Measurements from ENCODE around the gene MGAT5. TPM values are rescaled to one million over a fixed set of nuclear protein-coding genes. Genes with fewer than 3 reads are reported as not detected.

Gene MGAT5
- total RNA-seq, 6 donors from 2014 or later, result 25.3 to 65.5 (median 41.3) TPM

GRCh38 chr2:134346141-134346540 is 92.3 kb downstream of the MGAT5 start:
- Histone ChIP-seq H3K27me3 (no peaks in the 10 kb centered on the region), H3K4me3 (no peak overlapping the region), H3K36me3 (peaks cover 0 to 15% (median 0%) of the 10 kb centered on the region in 4 donors), H3K9me3 (no peaks in the 10 kb centered on the region), H3K4me1 (peaks cover 0 to 3% (median 0%) of the 10 kb centered on the region in 4 donors), H3K27ac (no peak overlapping the region)
- TF ChIP-seq CTCF (IDR thresholded peaks at IDR 0.05) (no peak), POLR2A (IDR thresholded peaks at IDR 0.05) (no peak), EP300 (IDR thresholded peaks at IDR 0.05) (no peak), POLR2AphosphoS5 (IDR thresholded peaks at IDR 0.05) (no peak)
- WGBS, 2 donors, result 84 to 98% methylated on average over 4 of the region's 4 CpGs
- no peak for DNase-seq
- no peak for ATAC-seq (ENCODE audit: low FRiP score in 2 of 2)

GRCh38 chr2:134347756-134348155 is 93.9 kb downstream of the MGAT5 start:
- no peak for TF ChIP-seq POLR2A (IDR thresholded peaks at IDR 0.05)
- WGBS, 2 donors, result 47 to 70% methylated on average over 3 of the region's 3 CpGs
- Histone ChIP-seq H3K27ac (no peak overlapping the region), H3K9me3 (no peaks in the 10 kb centered on the region), H3K27me3 (no peaks in the 10 kb centered on the region), H3K4me1 (no peaks in the 10 kb centered on the region), H3K4me3 (no peak overlapping the region), H3K36me3 (peaks cover 0 to 20% (median 0%) of the 10 kb centered on the region in 4 donors)
- DNase-seq (no peak), ATAC-seq (ENCODE audit: low FRiP score in 2 of 2) (no peak)

- H3K4me1 ChIP-seq, result no peaks in the 10 kb centered on the region
- H3K4me3 ChIP-seq, result no peak overlapping the region
- H3K36me3 ChIP-seq, result peaks cover 0 to 20% (median 0%) of the 10 kb centered on the region in 4 donors
- TF ChIP-seq POLR2AphosphoS5 (IDR thresholded peaks at IDR 0.05) (no peak), EP300 (IDR thresholded peaks at IDR 0.05) (no peak), CTCF (IDR thresholded peaks at IDR 0.05) (no peak), POLR2A (IDR thresholded peaks at IDR 0.05) (no peak)
- 84 to 89% methylated on average over 4 of the region's 4 CpGs for WGBS, 2 donors
- H3K27me3 ChIP-seq, result no peaks in the 10 kb centered on the region
- no peak for ATAC-seq (ENCODE audit: low FRiP score in 2 of 2)
- H3K9me3 ChIP-seq, result no peaks in the 10 kb centered on the region
- H3K27ac ChIP-seq, result no peak overlapping the region
- DNase-seq, result no peak
These were observed 94.4 kb downstream of the MGAT5 start for GRCh38 chr2:134348239-134348638.

GRCh38 chr2:134348760-134349159 is 94.9 kb downstream of the MGAT5 start:
- H3K4me1 ChIP-seq, result no peaks in the 10 kb centered on the region
- ATAC-seq (ENCODE audit: low FRiP score in 2 of 2), result no peak
- H3K27ac ChIP-seq, result no peak overlapping the region
- H3K36me3 ChIP-seq, result peaks cover 0 to 21% (median 0%) of the 10 kb centered on the region in 4 donors
- no peaks in the 10 kb centered on the region for H3K27me3 ChIP-seq
- no peak for TF ChIP-seq EP300 (IDR thresholded peaks at IDR 0.05)
- no peak for TF ChIP-seq POLR2AphosphoS5 (IDR thresholded peaks at IDR 0.05)
- no peak for TF ChIP-seq CTCF (IDR thresholded peaks at IDR 0.05)
- no peak for TF ChIP-seq POLR2A (IDR thresholded peaks at IDR 0.05)
- DNase-seq, result no peak
- WGBS, 2 donors, result 62 to 64% methylated on average over 5 of the region's 5 CpGs
- H3K9me3 ChIP-seq, result no peaks in the 10 kb centered on the region
- no peak overlapping the region for H3K4me3 ChIP-seq

GRCh38 chr2:134351016-134351415 is 97.1 kb downstream of the MGAT5 start:
- TF ChIP-seq POLR2A (IDR thresholded peaks at IDR 0.05), result no peak
- TF ChIP-seq EP300 (IDR thresholded peaks at IDR 0.05), result no peak
- no peak for TF ChIP-seq POLR2AphosphoS5 (IDR thresholded peaks at IDR 0.05)
- no peak for TF ChIP-seq CTCF (IDR thresholded peaks at IDR 0.05)
- H3K27me3 ChIP-seq, result no peaks in the 10 kb centered on the region
- no peaks in the 10 kb centered on the region for H3K4me1 ChIP-seq
- 65% methylated on average over 3 of the region's 3 CpGs for WGBS, 2 donors
- ATAC-seq (ENCODE audit: low FRiP score in 2 of 2), result no peak
- H3K9me3 ChIP-seq, result no peaks in the 10 kb centered on the region
- no peak for DNase-seq
- peaks cover 0 to 20% (median 0%) of the 10 kb centered on the region in 4 donors for H3K36me3 ChIP-seq
- no peak overlapping the region for H3K27ac ChIP-seq
- H3K4me3 ChIP-seq, result no peak overlapping the region
